ENCODE results near the gene MYH9.
A peak's percentile ranks its signal among the peaks of the same experiment; 100 is the strongest.

The MYH9 gene

GRCh38 chr22:36344106-36344827 lies 43.5 kb downstream of the MYH9 start:
- no peak for DNase-seq

- DNase-seq: no peak
These were observed 44.1 kb downstream of the MYH9 start for GRCh38 chr22:36343720-36344105.

- DNase-seq: no peak
These were observed 44.6 kb downstream of the MYH9 start for GRCh38 chr22:36343070-36343719.

GRCh38 chr22:36341640-36342041 lies 46.1 kb downstream of the MYH9 start:
- no peak for DNase-seq

- DNase-seq: no peak
These were observed 47.1 kb downstream of the MYH9 start for GRCh38 chr22:36340621-36341020.

- DNase-seq: no peak
These were observed 48.3 kb downstream of the MYH9 start for GRCh38 chr22:36339171-36340065.

- DNase-seq: no peak
These were observed 50.2 kb downstream of the MYH9 start for GRCh38 chr22:36337365-36338130.

- DNase-seq: no peak
These were observed 51.3 kb downstream of the MYH9 start for GRCh38 chr22:36336246-36337182.

- no peak for DNase-seq
These were observed 52.1 kb downstream of the MYH9 start for GRCh38 chr22:36335621-36336020.

- peak; percentile 40 for DNase-seq
These were observed 52.8 kb downstream of the MYH9 start for GRCh38 chr22:36334821-36335603.

GRCh38 chr22:36334081-36334820 lies 53.5 kb downstream of the MYH9 start:
- peak; percentile 57 for DNase-seq

- no peak for DNase-seq
These were observed 54.1 kb downstream of the MYH9 start for GRCh38 chr22:36333644-36334043.

GRCh38 chr22:36332623-36333332 lies 55.0 kb downstream of the MYH9 start:
- DNase-seq: peak; percentile 46

GRCh38 chr22:36331912-36332622 lies 55.7 kb downstream of the MYH9 start:
- peak; percentile 60 for DNase-seq

- DNase-seq: peak; percentile 90
These were observed 56.4 kb downstream of the MYH9 start for GRCh38 chr22:36331306-36331911.

GRCh38 chr22:36330655-36331305 lies 57.0 kb downstream of the MYH9 start:
- peak; percentile 35 for DNase-seq

- DNase-seq: no peak
These were observed 57.6 kb downstream of the MYH9 start for GRCh38 chr22:36330127-36330526.

Measured in suppressor macrophage treated with lipopolysaccharide for 4 hours (primary cell).